RPMI7951 (cell line): ENCODE results near the gene HES5. TPM values are rescaled to one million over a fixed set of nuclear protein-coding genes. Genes with fewer than 3 reads are reported as not detected.

ENCODE experiments used
- DNase-seq: peaks from one replicate; pipeline ENCODE4 v3.0.0-alpha.2; 2012; ENCODE audit warnings: low read depth
- total RNA-seq: library from RNA; depleted of rRNA; stranded (reverse); fragments of >200 nt; shearing (Covaris generic); gene quantifications from 2 replicates; pipeline ENCODE4 v1.2.3, GENCODE V29; 2014

Gene HES5
- total RNA-seq, 1 experiment from 2014 or later = not detected

DNA sequence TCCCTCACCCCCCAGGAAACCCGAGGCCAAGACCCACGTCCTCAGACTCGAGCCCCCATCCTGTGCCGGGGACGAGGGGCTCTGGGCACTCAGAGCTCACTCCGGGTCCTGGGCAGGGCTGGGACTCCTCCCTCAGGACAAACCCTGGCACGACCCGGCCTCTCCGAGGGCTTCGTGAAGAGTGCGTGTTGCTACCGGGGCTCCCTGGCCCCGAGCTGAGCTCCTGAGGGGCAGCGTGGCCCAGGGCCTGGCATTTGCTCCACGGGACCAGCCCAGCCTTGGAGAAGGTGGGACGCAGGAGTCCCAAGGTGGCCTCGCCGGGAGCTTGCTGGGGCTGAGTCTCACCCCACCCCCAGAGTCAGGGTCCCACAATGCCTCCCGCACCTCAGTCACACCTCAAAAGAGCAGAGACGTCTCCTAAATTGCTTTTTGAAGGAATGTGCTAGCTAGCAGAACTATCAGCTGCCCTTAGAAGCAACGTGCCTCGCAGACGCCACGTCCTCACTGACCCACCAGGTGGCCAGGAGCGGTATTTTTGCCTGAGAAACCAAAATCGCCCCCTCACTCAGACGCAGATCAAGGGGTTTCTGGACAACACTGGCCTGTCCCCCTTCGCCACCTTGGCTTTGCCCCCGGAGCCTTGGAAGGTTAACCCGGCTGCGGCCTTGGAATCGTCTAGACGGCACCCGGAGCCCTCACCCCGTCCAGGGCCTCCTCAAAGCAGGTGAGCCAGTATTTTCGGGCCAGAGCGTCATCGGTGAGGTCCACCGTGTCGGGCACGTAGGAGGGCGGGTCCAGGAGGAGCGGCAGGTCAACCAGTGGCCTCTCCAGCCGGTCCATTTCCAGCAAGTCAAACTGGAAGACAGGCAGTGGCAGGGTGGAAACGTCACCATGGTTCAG is 14.9 kb downstream of the HES5 start:
- DNase-seq = no peak

DNA sequence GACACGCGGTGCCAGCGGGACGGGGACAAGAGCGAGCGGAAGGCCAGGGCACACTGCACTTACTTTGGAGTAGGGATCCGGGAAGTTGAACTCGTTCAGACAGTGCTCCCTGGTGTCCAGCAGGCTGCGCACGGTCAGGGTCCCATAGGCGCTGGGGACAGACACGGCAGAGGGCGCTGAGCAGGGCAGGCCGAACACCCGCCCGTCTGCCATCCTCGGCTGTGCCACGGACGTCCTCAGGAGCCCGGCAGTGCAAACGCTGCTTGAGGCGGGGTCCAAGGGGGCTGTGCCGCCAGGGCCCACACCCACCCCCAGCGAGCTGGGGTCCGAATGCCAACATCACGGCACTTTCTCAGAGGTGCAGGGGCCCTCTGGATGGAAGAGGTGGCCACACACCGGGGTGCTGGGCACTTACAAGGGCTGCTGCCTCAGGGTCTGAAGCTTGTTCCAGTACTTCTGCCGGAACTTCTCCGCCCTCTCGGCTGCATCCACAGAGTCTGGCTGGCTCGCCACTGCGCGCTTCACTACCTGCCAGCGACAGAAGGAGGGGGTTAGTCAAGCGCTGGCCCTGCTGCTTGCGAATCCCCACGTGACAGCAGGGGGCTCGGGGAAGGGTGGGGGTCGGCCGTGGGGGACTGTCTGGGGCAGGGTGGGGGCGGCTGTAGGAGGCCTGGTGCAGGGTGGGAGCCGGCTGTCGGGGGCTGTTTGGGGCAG is 16.0 kb downstream of the HES5 start:
- DNase-seq = no peak

- no peak for DNase-seq
Measured at GRCh38 chr1:2512862-2513421, 17.1 kb downstream of the HES5 start.

DNA sequence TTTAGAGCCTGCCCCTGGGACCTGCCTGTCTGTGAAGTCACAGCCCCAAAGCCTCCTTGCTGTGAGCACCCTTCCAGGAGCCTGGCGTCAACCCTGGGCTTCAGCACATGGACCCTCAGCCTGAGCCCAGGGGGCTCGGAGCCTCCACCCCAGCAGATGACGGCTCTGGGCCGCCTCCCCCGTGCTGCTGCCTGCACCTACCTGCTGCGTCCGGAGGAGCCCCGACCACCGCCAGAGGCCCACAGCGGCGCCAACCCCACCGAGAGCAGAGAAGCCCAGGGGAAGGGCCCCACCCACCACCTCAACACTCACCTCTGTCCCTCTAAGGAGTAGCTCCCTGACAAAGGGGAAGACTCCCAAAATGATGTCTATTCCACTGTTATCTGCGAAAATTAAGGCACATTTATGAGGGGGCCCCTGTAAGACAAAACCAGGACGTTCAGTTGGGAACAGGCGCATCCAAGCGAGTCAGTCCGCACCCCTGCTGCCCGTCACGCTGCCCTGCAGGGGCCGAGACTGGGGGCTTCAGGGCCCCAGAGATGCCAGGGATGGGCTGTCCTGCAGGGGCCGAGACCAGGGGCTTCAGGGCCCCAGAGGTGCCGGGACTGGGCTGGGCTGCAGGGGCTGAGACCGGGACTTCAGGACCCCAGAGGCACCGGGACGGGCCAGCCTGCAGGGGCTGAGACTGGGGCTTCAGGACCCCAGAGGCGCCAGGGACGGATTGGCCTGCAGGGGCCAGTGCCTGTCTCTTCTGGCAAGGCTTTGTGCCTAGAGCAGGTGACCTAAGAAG is 19.5 kb downstream of the HES5 start:
- DNase-seq = no peak

- DNase-seq = no peak
Measured at GRCh38 chr1:2509589-2509988, 20.5 kb downstream of the HES5 start.

- DNase-seq = no peak
Measured at GRCh38 chr1:2508751-2509150, 21.3 kb downstream of the HES5 start.

DNA sequence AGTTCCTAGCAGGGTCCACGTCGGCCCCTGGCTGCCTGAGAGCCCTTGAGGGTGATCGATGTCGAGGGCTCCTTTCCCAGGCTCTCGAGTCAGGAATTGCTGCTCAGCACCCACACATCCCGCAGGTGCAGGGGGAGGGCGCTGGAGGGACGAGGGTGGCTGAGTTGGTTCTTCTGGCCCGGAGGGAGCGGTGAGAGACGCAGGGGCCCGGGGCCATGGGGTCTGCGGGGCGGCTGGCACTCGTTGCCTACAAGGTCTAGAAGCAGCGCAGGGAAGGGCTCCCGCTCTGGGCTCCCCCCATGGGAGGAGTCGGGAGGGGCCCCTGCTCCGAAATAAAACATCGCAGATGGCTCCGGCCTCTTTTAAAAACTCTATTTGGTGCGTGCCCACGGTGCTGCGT is 21.9 kb downstream of the HES5 start:
- no peak for DNase-seq

DNA sequence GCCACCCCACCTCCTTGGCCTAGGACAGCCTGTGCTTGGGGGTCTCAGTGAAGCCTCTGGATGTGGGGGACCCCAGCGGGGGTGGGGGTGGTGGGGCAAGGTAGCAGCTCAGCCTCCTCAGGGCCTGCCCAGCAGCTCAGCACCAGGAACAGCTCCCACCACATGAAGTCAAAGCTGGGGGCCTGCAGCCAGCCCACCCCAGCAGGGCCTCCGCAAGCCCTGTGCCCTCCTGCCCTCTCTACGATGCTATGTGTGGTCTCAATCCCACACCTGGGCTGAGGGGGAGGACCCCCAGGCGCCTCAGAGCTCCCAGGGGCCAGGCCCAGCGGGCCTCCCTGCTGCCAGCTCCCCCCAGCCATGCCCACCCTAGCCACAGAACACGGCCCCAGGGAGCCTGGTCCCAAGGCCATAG is 22.3 kb downstream of the HES5 start:
- DNase-seq = no peak

DNA sequence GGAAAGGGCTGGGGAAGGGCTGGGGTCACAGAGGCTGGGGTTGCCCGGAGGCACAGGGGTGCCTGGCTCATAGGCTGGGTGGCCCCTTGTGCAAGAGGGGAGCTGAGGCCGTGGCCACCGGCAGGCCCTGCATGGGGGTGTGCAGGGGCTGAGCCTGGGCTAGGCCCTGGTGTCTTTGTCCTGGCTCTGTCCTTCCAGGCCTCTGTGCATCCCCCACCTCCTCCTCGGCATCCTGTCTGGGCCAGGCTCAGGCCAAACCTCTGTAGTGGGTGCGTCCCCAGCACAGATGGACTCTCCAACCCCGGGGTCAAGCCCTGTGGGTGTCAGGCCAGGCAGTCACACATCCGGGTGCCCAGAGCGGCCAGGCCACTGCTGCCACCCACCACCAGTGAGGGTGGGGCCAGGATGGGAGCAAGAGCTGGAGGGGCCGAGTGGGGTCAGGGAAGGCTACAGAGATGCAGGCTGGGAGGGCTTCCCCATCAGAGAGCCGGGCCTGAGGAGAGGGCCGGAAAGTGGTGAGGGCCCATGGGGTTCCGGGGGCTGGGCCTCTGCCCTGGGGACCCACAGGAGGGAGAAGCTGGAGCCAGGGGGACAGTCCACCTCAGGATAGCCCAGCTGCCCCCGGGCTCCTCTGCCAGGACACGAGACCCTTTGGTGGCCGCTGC is 23.0 kb downstream of the HES5 start:
- DNase-seq = no peak

GRCh38 chr1:2506007-2506860 is 23.8 kb downstream of the HES5 start:
- no peak for DNase-seq

GRCh38 chr1:2505461-2505994 is 24.5 kb downstream of the HES5 start:
- DNase-seq = no peak

- no peak for DNase-seq
Measured at GRCh38 chr1:2504949-2505272, 25.2 kb downstream of the HES5 start.

- no peak for DNase-seq
Measured at GRCh38 chr1:2504225-2504948, 25.7 kb downstream of the HES5 start.

DNA sequence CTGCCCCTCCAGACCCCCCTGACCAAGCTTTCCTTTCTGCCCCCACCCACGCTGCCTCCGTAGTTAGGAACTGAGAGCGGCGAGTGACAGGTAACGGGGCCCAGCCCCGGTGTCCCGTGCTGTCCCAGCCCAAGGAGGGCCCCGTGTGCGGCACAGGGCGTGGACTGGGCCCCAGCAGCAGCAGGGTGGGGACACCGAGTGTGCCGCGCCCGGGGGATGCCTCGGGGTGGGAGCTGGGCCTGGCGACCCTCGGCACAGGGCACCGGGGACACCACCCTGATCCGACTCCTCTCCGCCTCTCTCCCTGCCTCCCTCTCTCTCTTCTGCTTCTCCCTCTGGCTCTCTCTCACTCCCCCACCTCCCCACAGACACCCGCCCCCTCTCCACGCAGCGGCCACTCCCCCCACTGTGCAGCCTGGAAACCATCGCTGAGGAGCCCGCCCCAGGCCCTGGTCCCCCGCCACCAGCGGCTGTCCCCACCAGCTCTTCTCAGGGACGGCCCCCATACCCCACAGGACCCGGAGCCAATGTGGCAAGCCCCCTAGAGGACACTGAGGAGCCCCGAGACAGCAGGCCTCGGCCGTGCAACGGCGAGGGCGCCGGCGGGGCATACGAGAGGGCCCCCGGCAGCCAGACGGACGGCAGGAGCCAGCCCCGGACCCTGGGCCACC is 26.4 kb downstream of the HES5 start:
- no peak for DNase-seq

- DNase-seq = no peak
Measured at GRCh38 chr1:2502661-2503553, 27.2 kb downstream of the HES5 start.

DNA sequence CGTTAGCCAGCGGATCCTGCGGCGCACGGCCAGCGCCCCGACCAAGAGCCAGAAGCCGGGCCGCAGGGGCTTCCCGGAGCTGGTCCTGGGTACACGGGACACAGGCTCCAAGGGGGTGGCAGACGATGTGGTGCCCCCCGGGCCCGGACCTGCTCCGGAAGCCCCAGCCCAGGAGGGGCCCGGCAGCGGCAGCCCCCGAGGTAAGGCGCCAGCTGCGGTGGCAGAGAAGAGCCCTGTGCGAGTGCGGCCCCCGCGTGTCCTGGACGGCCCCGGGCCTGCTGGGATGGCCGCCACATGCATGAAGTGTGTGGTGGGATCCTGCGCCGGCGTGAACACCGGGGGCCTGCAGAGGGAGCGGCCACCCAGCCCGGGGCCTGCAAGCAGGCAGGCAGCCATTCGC is 27.9 kb downstream of the HES5 start:
- no peak for DNase-seq

DNA sequence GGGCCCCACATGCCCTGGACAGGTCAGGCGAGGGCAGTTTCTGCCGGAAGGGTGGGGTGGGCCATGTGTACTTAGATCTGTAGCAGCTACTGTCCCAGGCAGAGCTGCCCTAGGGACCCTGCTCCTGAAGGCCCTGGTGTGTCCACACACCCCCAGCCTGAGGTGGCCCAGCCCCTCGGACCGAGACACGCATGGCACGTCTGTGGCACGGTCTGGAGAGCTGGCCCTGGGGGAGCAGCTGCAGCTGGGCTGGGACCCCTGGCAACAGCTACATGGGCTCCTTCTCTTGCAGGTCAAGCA is 28.3 kb downstream of the HES5 start:
- DNase-seq = no peak
